ENCODE results near the gene PROB1.
"Not testable (repeated sequence)": the region's sequence is repeated elsewhere in the genome, so short reads cannot be mapped to it uniquely, and the experiment has no call there.

The PROB1 gene

DNA sequence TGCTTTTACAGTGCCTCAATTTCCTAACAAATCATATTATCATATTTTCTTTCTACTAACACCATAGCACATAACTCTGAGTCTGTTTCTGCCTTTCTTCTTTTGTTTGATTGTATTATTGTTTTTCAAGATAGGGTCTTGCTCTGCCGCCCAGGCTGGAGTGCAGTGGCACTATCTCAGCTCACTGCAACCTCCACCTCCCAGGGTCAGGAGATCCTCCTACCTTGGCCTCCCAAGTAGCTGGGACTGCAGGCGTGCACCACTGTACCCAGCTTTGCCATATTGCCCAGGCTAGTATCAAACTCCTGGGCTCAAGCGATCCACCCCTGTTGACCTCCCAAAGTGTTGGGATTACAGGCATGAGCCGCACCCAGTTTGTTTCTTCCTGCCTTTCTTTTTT is 34.5 kb downstream of the PROB1 start:
- H3F3A ChIP-seq (ENCODE audit: insufficient read depth) = 0 out of 2 replicates have a peak, but pooled peaks cover 7% of the 10 kb centered on the region
- no peak overlapping the region for H3K4me3 ChIP-seq (ENCODE audit: insufficient read depth, low read length, poor library complexity, severe bottlenecking)
- no peak overlapping the region for H3K27ac ChIP-seq (ENCODE audit: low read depth, low read length)
- H4K20me1 ChIP-seq (ENCODE audit: low read depth, low read length) = no peaks in the 10 kb centered on the region
- H3K27me3 ChIP-seq (ENCODE audit: low read length) = no peaks in the 10 kb centered on the region
- H3K9ac ChIP-seq (ENCODE audit: low read length) = no peak overlapping the region
- H3K9me2 ChIP-seq (replicated peaks; ENCODE audit: insufficient read depth, low read length) = no peaks in the 10 kb centered on the region
- H3K79me2 ChIP-seq (ENCODE audit: insufficient read depth, low read length) = peaks cover 64% of the 10 kb centered on the region
- H2AFZ ChIP-seq (ENCODE audit: low read depth, low read length, severe bottlenecking) = no peak overlapping the region
- H3K9me3 ChIP-seq (ENCODE audit: insufficient read depth, low read length) = no peaks in the 10 kb centered on the region
- H3K4me2 ChIP-seq (ENCODE audit: low read depth, low read length, poor library complexity, severe bottlenecking) = no peak overlapping the region
- H3K36me3 ChIP-seq (ENCODE audit: low read length) = peaks cover 9% of the 10 kb centered on the region; the same call in 1 of the 2 replicates
- no peak for TF ChIP-seq EZH2phosphoT487 (conservative IDR thresholded peaks at IDR 0.05; ENCODE audit: low read length)
- TF ChIP-seq, protein P1, sequence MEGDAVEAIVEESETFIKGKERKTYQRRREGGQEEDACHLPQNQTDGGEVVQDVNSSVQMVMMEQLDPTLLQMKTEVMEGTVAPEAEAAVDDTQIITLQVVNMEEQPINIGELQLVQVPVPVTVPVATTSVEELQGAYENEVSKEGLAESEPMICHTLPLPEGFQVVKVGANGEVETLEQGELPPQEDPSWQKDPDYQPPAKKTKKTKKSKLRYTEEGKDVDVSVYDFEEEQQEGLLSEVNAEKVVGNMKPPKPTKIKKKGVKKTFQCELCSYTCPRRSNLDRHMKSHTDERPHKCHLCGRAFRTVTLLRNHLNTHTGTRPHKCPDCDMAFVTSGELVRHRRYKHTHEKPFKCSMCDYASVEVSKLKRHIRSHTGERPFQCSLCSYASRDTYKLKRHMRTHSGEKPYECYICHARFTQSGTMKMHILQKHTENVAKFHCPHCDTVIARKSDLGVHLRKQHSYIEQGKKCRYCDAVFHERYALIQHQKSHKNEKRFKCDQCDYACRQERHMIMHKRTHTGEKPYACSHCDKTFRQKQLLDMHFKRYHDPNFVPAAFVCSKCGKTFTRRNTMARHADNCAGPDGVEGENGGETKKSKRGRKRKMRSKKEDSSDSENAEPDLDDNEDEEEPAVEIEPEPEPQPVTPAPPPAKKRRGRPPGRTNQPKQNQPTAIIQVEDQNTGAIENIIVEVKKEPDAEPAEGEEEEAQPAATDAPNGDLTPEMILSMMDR (IDR thresholded peaks at IDR 0.05; ENCODE audit: insufficient read depth, low read length, poor library complexity, severe bottlenecking) = no peak

DNA sequence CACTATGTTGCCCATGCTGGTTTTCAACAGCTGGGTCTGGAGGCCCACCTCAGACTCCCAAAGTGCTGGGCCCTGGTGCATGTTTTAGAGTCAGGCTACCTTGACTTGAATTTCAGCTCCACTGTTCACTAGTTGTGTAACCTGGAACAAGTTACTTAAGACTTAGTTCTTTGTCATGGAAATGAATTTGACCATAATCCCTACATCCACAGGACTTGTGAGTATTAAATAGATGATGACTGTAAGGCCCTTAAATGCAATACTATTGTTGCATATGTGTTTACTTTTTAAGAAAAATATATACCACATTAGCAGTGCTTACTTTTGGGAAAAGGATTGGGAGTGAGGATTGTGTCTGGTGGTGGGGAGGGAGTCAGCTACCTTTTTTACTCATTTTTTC is 36.8 kb downstream of the PROB1 start:
- H3K4me2 ChIP-seq (ENCODE audit: low read depth, low read length, poor library complexity, severe bottlenecking) = no peak overlapping the region
- H3K9ac ChIP-seq (ENCODE audit: low read length) = no peak overlapping the region
- H3K27me3 ChIP-seq (ENCODE audit: low read length) = no peaks in the 10 kb centered on the region
- peaks cover 87% of the 10 kb centered on the region for H3K79me2 ChIP-seq (ENCODE audit: insufficient read depth, low read length)
- no peak overlapping the region for H3K4me3 ChIP-seq (ENCODE audit: insufficient read depth, low read length, poor library complexity, severe bottlenecking)
- H3K9me2 ChIP-seq (replicated peaks; ENCODE audit: insufficient read depth, low read length) = no peaks in the 10 kb centered on the region
- H3K36me3 ChIP-seq (ENCODE audit: low read length) = no peaks in the 10 kb centered on the region
- H3K27ac ChIP-seq (ENCODE audit: low read depth, low read length) = no peak overlapping the region
- H3F3A ChIP-seq (ENCODE audit: insufficient read depth) = no peaks in the 10 kb centered on the region
- H2AFZ ChIP-seq (ENCODE audit: low read depth, low read length, severe bottlenecking) = no peak overlapping the region
- H3K9me3 ChIP-seq (ENCODE audit: insufficient read depth, low read length) = no peaks in the 10 kb centered on the region
- 0 out of 2 replicates have a peak, but pooled peaks cover 4% of the 10 kb centered on the region for H4K20me1 ChIP-seq (ENCODE audit: low read depth, low read length)
- TF ChIP-seq EZH2phosphoT487 (conservative IDR thresholded peaks at IDR 0.05; ENCODE audit: low read length) = no peak
- TF ChIP-seq, protein P1 (IDR thresholded peaks at IDR 0.05; ENCODE audit: insufficient read depth, low read length, poor library complexity, severe bottlenecking) = no peak

DNA sequence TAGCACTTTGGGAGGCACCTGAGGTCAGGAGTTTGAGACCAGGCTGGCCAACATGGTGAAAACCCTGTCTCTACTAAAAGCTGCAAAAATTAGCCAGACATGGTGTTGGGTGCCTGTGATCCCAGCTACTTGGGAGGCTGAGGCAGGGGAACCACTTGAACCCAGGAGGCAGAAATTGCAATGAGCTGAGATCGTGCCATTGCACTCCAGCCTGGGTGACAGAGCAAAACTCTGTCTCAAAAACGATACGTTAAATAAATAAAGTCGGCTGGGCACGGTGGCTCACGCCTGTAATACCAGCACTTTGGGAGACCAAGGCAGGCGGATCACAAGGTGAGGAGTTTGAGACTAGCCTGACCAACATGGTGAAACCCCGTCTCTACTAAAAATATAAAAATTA is 39.0 kb downstream of the PROB1 start:
- not testable (repeated sequence) for H3K4me2 ChIP-seq (ENCODE audit: low read depth, low read length, poor library complexity, severe bottlenecking); H3K27ac ChIP-seq (ENCODE audit: low read depth, low read length); H3F3A ChIP-seq (ENCODE audit: insufficient read depth); H3K36me3 ChIP-seq (ENCODE audit: low read length); H3K9me2 ChIP-seq (replicated peaks; ENCODE audit: insufficient read depth, low read length); H3K9me3 ChIP-seq (ENCODE audit: insufficient read depth, low read length); H4K20me1 ChIP-seq (ENCODE audit: low read depth, low read length); H3K27me3 ChIP-seq (ENCODE audit: low read length); H2AFZ ChIP-seq (ENCODE audit: low read depth, low read length, severe bottlenecking); H3K4me3 ChIP-seq (ENCODE audit: insufficient read depth, low read length, poor library complexity, severe bottlenecking); H3K9ac ChIP-seq (ENCODE audit: low read length)
- H3K79me2 ChIP-seq (ENCODE audit: insufficient read depth, low read length) = peaks cover 97% of the 10 kb centered on the region

DNA sequence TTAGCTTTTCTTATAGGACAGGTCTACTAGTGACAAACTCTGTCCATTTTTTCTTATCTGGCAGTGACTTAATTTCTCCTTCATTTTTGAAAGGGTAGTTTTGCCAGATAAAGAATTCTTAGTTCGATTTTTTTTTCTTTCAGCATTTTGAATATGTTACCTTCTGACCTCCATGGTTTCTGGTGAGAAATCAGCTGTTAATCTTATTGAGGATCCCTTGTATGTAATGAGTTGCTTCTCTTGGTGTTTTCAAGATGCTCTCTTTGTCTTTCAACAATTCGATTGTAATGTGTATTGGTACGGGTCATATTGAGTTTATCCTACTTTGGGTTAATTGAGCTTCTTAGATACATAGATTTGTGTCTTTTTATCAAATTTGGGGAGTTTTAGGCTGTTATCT is 40.7 kb downstream of the PROB1 start:
- TF ChIP-seq, protein P1 (IDR thresholded peaks at IDR 0.05; ENCODE audit: insufficient read depth, low read length, poor library complexity, severe bottlenecking) = no peak
- no peak for TF ChIP-seq EZH2phosphoT487 (conservative IDR thresholded peaks at IDR 0.05; ENCODE audit: low read length)
- Histone ChIP-seq H3K4me2 (ENCODE audit: low read depth, low read length, poor library complexity, severe bottlenecking) (no peak overlapping the region), H2AFZ (ENCODE audit: low read depth, low read length, severe bottlenecking) (no peak overlapping the region), H4K20me1 (ENCODE audit: low read depth, low read length) (peaks cover 11% of the 10 kb centered on the region; the same call in 1 of the 2 replicates), H3K27me3 (ENCODE audit: low read length) (no peaks in the 10 kb centered on the region), H3K27ac (ENCODE audit: low read depth, low read length) (no peak overlapping the region), H3K9me3 (ENCODE audit: insufficient read depth, low read length) (no peaks in the 10 kb centered on the region), H3K9ac (ENCODE audit: low read length) (no peak overlapping the region), H3F3A (ENCODE audit: insufficient read depth) (0 out of 2 replicates have a peak, but pooled peaks cover 5% of the 10 kb centered on the region), H3K36me3 (ENCODE audit: low read length) (no peaks in the 10 kb centered on the region), H3K9me2 (replicated peaks; ENCODE audit: insufficient read depth, low read length) (no peaks in the 10 kb centered on the region), H3K4me3 (ENCODE audit: insufficient read depth, low read length, poor library complexity, severe bottlenecking) (no peak overlapping the region), H3K79me2 (ENCODE audit: insufficient read depth, low read length) (peaks cover 100% of the 10 kb centered on the region)

DNA sequence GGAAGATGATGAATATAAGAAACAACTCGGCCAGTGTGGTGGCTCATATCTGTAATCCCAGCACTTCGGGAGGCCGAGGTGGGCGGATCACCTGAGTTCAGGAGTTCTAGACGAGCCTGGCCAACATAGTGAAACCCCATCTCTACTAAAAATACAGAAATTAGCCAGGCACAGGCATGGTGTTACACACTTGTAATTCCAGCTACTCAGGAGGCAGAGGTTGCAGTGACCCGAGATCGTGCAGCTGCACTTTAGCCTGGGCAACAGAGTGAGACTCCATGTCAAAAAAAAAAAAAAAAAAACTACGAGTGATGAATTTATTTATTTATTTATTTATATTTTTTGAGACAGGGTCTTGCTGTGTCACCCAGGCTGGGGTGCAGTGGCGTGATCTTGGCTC is 47.0 kb downstream of the PROB1 start:
- not testable (repeated sequence) for H2AFZ ChIP-seq (ENCODE audit: low read depth, low read length, severe bottlenecking); H3K4me2 ChIP-seq (ENCODE audit: low read depth, low read length, poor library complexity, severe bottlenecking); H3K9ac ChIP-seq (ENCODE audit: low read length); H3K9me2 ChIP-seq (replicated peaks; ENCODE audit: insufficient read depth, low read length); H3K4me3 ChIP-seq (ENCODE audit: insufficient read depth, low read length, poor library complexity, severe bottlenecking); H3K9me3 ChIP-seq (ENCODE audit: insufficient read depth, low read length); H4K20me1 ChIP-seq (ENCODE audit: low read depth, low read length); H3K36me3 ChIP-seq (ENCODE audit: low read length); H3K27ac ChIP-seq (ENCODE audit: low read depth, low read length); H3K27me3 ChIP-seq (ENCODE audit: low read length); H3F3A ChIP-seq (ENCODE audit: insufficient read depth)
- peaks cover 98% of the 10 kb centered on the region for H3K79me2 ChIP-seq (ENCODE audit: insufficient read depth, low read length)

DNA sequence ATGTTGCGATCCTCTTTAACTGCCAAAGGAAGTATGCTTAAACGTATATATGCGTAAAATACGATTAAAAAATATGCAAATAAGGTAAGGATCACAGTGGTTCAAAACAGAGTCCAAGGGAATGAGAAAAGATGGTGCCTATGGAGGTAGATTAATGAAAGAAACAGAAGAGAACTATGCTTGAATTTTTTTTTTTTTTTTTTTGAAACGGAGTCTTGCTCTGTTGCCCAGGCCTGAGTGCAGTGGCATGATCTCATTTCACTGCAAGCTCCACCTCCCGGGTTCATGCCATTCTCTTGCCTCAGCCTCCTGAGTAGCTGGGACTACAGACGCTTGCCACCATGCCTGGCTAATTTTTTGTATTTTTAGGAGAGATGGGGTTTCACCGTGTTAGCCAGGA is 49.5 kb downstream of the PROB1 start:
- Histone ChIP-seq H3F3A (ENCODE audit: insufficient read depth) (peaks cover 11% of the 10 kb centered on the region), H3K79me2 (ENCODE audit: insufficient read depth, low read length) (peaks cover 80% of the 10 kb centered on the region)
- not testable (repeated sequence) for H3K9me3 ChIP-seq (ENCODE audit: insufficient read depth, low read length); H3K27ac ChIP-seq (ENCODE audit: low read depth, low read length); H3K27me3 ChIP-seq (ENCODE audit: low read length); H2AFZ ChIP-seq (ENCODE audit: low read depth, low read length, severe bottlenecking); H4K20me1 ChIP-seq (ENCODE audit: low read depth, low read length); H3K9me2 ChIP-seq (replicated peaks; ENCODE audit: insufficient read depth, low read length); H3K4me2 ChIP-seq (ENCODE audit: low read depth, low read length, poor library complexity, severe bottlenecking); H3K4me3 ChIP-seq (ENCODE audit: insufficient read depth, low read length, poor library complexity, severe bottlenecking); H3K36me3 ChIP-seq (ENCODE audit: low read length); H3K9ac ChIP-seq (ENCODE audit: low read length)

Data from SU-DHL-6 (cell line).